Ammon's horn (tissue), 1 donor: ENCODE results near the gene MT1G.
"Not testable (repeated sequence)": the region's sequence is repeated elsewhere in the genome, so short reads cannot be mapped to it uniquely, and the experiment has no call there.

ENCODE experiments used
- DNase-seq: peaks from one replicate; pipeline ENCODE4 v3.0.0-alpha.2; 2016; ENCODE audit warnings: low spot score

Gene MT1G

GRCh38 chr16:56684926-56685590 is 17.2 kb upstream of the MT1G start:
- no peak for DNase-seq

GRCh38 chr16:56684256-56684925 is 16.5 kb upstream of the MT1G start:
- DNase-seq = no peak

GRCh38 chr16:56683424-56684172 is 15.7 kb upstream of the MT1G start:
- DNase-seq = no peak

- no peak for DNase-seq
Observed at GRCh38 chr16:56682703-56683397, 15.0 kb upstream of the MT1G start.

GRCh38 chr16:56681939-56682702 is 14.3 kb upstream of the MT1G start, which contains the start of gene MT1X:
MT1X (plus strand) TSS chr16:56682470; CDS start chr16:56682541, 71 bp downstream.
- DNase-seq = peak; percentile 94

- no peak for DNase-seq
Observed at GRCh38 chr16:56679818-56680217, 12.0 kb upstream of the MT1G start.

GRCh38 chr16:56679078-56679730 is 11.3 kb upstream of the MT1G start:
- DNase-seq = no peak

GRCh38 chr16:56677474-56677873 is 9.6 kb upstream of the MT1G start:
- DNase-seq = no peak

- DNase-seq = no peak
Observed at GRCh38 chr16:56675685-56676210, 7.9 kb upstream of the MT1G start.

- not testable (repeated sequence) for DNase-seq
Observed at GRCh38 chr16:56674570-56674969, 6.7 kb upstream of the MT1G start.

- peak; percentile 35 for DNase-seq
Observed at GRCh38 chr16:56673921-56674320, 6.1 kb upstream of the MT1G start.

- DNase-seq = peak; percentile 34
Observed at GRCh38 chr16:56672761-56673536, 5.1 kb upstream of the MT1G start.

- not testable (repeated sequence) for DNase-seq
Observed at GRCh38 chr16:56672171-56672570, 4.3 kb upstream of the MT1G start.

GRCh38 chr16:56671691-56672090 is 3.8 kb upstream of the MT1G start:
- DNase-seq = peak; percentile 33

GRCh38 chr16:56670620-56670934 is 2.7 kb upstream of the MT1G start:
- DNase-seq = no peak

- DNase-seq = no peak
Observed at GRCh38 chr16:56669840-56670619, 2.2 kb upstream of the MT1G start.

- no peak for DNase-seq
Observed at GRCh38 chr16:56669005-56669839, 1.4 kb upstream of the MT1G start, which contains the start of gene MT1H. MT1H (plus strand) TSS chr16:56669814; CDS start chr16:56669885, 71 bp downstream.
